OCI-LY3 (cell line): Measurements from ENCODE around the gene CNTROB.

Experiments used
- H2AFZ ChIP-seq: fragments of 200-600, 300-600 bp; shearing (Covaris generic); 2 replicates; pipeline ENCODE4 v1.6.0; 2014; ENCODE audit warnings: antibody characterized with exemption, low read depth, low read length
- H3K27ac ChIP-seq: fragments of 200-600, 300-600 bp; sonication (generic); 2 replicates; pipeline ENCODE4 v1.5.1; 2014; ENCODE audit warnings: mild to moderate bottlenecking, low read length, moderate library complexity, mixed read lengths
- H3K27me3 ChIP-seq: fragments of 200-600, 300-600 bp; sonication (generic); 2 replicates; pipeline ENCODE4 v1.6.1; 2014; ENCODE audit warnings: low read depth, low read length, mixed read lengths
- H3K36me3 ChIP-seq: fragments of 200-600, 300-600 bp; sonication (generic); replicated peaks from 2 replicates; pipeline ENCODE3; 2014; ENCODE audit warnings: low read depth, low read length, mixed read lengths
- H3K4me1 ChIP-seq: fragments of 300-600, 200-600 bp; sonication (generic); 2 replicates; pipeline ENCODE4 v1.6.1; 2014; ENCODE audit warnings: low read length, mixed read lengths
- H3K4me2 ChIP-seq: fragments of 200-600, 300-600 bp; sonication (generic); 2 replicates; pipeline ENCODE4 v1.6.1; 2014; ENCODE audit warnings: low read length, mixed read lengths
- H3K4me3 ChIP-seq: fragments of 300-600, 200-600 bp; sonication (generic); 2 replicates; pipeline ENCODE4 v1.5.1; 2014; ENCODE audit warnings: antibody characterized with exemption, mild to moderate bottlenecking, low read length, moderate library complexity
- H3K79me2 ChIP-seq: fragments of 300-600, 200-600 bp; shearing (Covaris generic); 2 replicates; pipeline ENCODE4 v1.6.1; 2014; ENCODE audit warnings: mild to moderate bottlenecking, low read length, mixed read lengths
- H3K9ac ChIP-seq: fragments of 300-600, 200-600 bp; shearing (Covaris generic); 2 replicates; pipeline ENCODE4 v1.6.0; 2014; ENCODE audit warnings: mild to moderate bottlenecking, low read length, moderate library complexity
- H3K9me3 ChIP-seq: fragments of 200-600, 300-600 bp; shearing (Covaris generic); 2 replicates; pipeline ENCODE4 v1.6.1; 2014; ENCODE audit warnings: low read length, mixed read lengths; ENCODE audit not compliant: insufficient read depth
- H4K20me1 ChIP-seq: fragments of 200-600, 300-600 bp; sonication (generic); 2 replicates; pipeline ENCODE4 v1.6.1; 2016; ENCODE audit warnings: low read length, mixed read lengths; ENCODE audit not compliant: insufficient read depth
- CTCF ChIP-seq: fragments of 200-600, 300-600 bp; sonication (generic); IDR thresholded peaks from 2 replicates; pipeline ENCODE4 v1.5.1; 2014; ENCODE audit warnings: antibody characterized with exemption, low read length, low read depth
- EZH2phosphoT487 ChIP-seq: fragments of 200-600 bp; shearing (Covaris generic); IDR thresholded peaks from 2 replicates; pipeline ENCODE4 v1.6.1; 2018; ENCODE audit warnings: antibody characterized with exemption, mixed run types, low read depth

CNTROB gene

GRCh38 chr17:7884581-7885366 lies 47.2 kb upstream of the CNTROB start:
- Histone ChIP-seq H3K4me1 (peaks cover 31% of the 10 kb centered on the region), H3K27me3 (no peaks in the 10 kb centered on the region), H3K4me2 (peak overlapping the region; percentile 89; the same call in 1 of the 2 replicates), H3K27ac (peak overlapping the region; percentile 79; the same call in 1 of the 2 replicates), H3K36me3 (peaks cover 4% of the 10 kb centered on the region), H3K79me2 (peaks cover 39% of the 10 kb centered on the region), H2AFZ (no peak overlapping the region), H3K9ac (peak overlapping the region; percentile 91), H3K9me3 (no peaks in the 10 kb centered on the region), H3K4me3 (peak overlapping the region; percentile 99), H4K20me1 (peaks cover 5% of the 10 kb centered on the region; the same call in 1 of the 2 replicates)
- TF ChIP-seq EZH2phosphoT487, result no peak
- no peak for TF ChIP-seq CTCF

- Histone ChIP-seq H3K27ac (peak overlapping the region; percentile 79), H3K9me3 (no peaks in the 10 kb centered on the region), H3K9ac (peak overlapping the region; percentile 91), H2AFZ (no peak overlapping the region; the same call in 1 of the 2 replicates), H3K4me2 (peak overlapping the region; percentile 94), H3K79me2 (peaks cover 39% of the 10 kb centered on the region), H3K27me3 (no peaks in the 10 kb centered on the region), H4K20me1 (peaks cover 5% of the 10 kb centered on the region; the same call in 1 of the 2 replicates), H3K4me1 (peaks cover 23% of the 10 kb centered on the region), H3K4me3 (peak overlapping the region; percentile 99), H3K36me3 (peaks cover 4% of the 10 kb centered on the region)
- no peak for TF ChIP-seq EZH2phosphoT487
- TF ChIP-seq CTCF, result no peak
These were observed 46.4 kb upstream of the CNTROB start for GRCh38 chr17:7885367-7886226.

- H3K36me3 ChIP-seq, result peaks cover 4% of the 10 kb centered on the region
- peaks cover 5% of the 10 kb centered on the region; the same call in 1 of the 2 replicates for H4K20me1 ChIP-seq
- H3K9me3 ChIP-seq, result no peaks in the 10 kb centered on the region
- TF ChIP-seq EZH2phosphoT487, result no peak
- TF ChIP-seq CTCF, result no peak
- H3K9ac ChIP-seq, result peak overlapping the region; percentile 91
- H3K27ac ChIP-seq, result peak overlapping the region; percentile 79
- H3K27me3 ChIP-seq, result no peaks in the 10 kb centered on the region
- H3K4me1 ChIP-seq, result peaks cover 20% of the 10 kb centered on the region; the same call in 1 of the 2 replicates
- peak overlapping the region; percentile 94 for H3K4me2 ChIP-seq
- H2AFZ ChIP-seq, result no peak overlapping the region
- peak overlapping the region; percentile 99 for H3K4me3 ChIP-seq
- peaks cover 39% of the 10 kb centered on the region for H3K79me2 ChIP-seq
These were observed 45.6 kb upstream of the CNTROB start for GRCh38 chr17:7886227-7887037.
